Measurements from ENCODE around the gene FLRT2.

DNA sequence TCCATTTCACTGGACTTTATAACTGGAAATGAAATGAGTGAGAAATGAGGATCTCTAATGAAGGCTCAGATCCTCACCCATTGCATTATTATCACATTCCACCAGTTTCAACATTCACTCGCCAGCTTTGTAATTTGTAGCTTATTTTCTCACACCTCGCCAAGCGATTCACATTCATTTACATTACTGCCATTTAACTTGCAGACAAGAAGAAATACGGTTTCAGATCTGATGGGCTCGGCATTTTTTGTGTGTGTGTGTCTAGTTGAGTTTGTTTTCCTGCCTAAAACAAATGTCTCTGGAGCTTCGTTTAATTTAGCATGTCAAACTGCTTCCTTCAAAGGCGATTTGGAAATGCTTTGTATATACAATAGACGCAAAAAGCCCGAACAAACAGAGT, 132.2 kb downstream of the FLRT2 start:
- no peak for TF ChIP-seq TAF1 (IDR thresholded peaks at IDR 0.05; ENCODE audit: borderline replicate concordance, low read depth, low read length)
- TF ChIP-seq POLR2AphosphoS5 (IDR thresholded peaks at IDR 0.05; ENCODE audit: low read depth, low read length), result no peak
- TF ChIP-seq POLR2A (IDR thresholded peaks at IDR 0.05; ENCODE audit: low read depth, low read length), result no peak
